SH-SY5Y (cell line): ENCODE measurements around the gene FXR2.

Experiments
- GATA2 ChIP-seq: IDR thresholded peaks from 2 replicates; pipeline ENCODE4 v1.6.1; 2011; ENCODE audit warnings: mild to moderate bottlenecking, low read depth, low read length
- GATA3 ChIP-seq: IDR thresholded peaks from 2 replicates; pipeline ENCODE4 v1.6.1; 2011; ENCODE audit warnings: low read depth, mild to moderate bottlenecking, low read length, moderate library complexity

GRCh38 chr17:7580604-7581575, 33.8 kb downstream of the FXR2 start:
- TF ChIP-seq GATA3: no peak
- TF ChIP-seq GATA2: no peak
